NK-92 treated with Interleukin-12 subunit alpha and Interleukin-12 subunit beta, amount 100 ng/mL, for 24 hours (cell line): ENCODE measurements around the gene GUCY1A2.

Experiments
- DNase-seq: peaks from one replicate; lab custom pipeline; 2025; lab: John Stamatoyannopoulos, UW

Gene GUCY1A2

GRCh38 chr11:106644824-106645223 lies 373.5 kb downstream of the GUCY1A2 start:
- DNase-seq: no peak

- no peak for DNase-seq
These were observed 375.9 kb downstream of the GUCY1A2 start for GRCh38 chr11:106642331-106642730.

GRCh38 chr11:106632283-106632682 lies 386.0 kb downstream of the GUCY1A2 start:
- no peak for DNase-seq

- DNase-seq: no peak
These were observed 390.6 kb downstream of the GUCY1A2 start for GRCh38 chr11:106627694-106628093.

GRCh38 chr11:106625566-106625965 lies 392.7 kb downstream of the GUCY1A2 start:
- no peak for DNase-seq

- DNase-seq: no peak
These were observed 393.9 kb downstream of the GUCY1A2 start for GRCh38 chr11:106624377-106624776.
